ENCODE data around the gene CES2.
A peak's percentile ranks its signal among the peaks of the same experiment; 100 is the strongest.
"Not testable (repeated sequence)": the region's sequence is repeated elsewhere in the genome, so short reads cannot be mapped to it uniquely, and the experiment has no call there.

The CES2 gene

DNA sequence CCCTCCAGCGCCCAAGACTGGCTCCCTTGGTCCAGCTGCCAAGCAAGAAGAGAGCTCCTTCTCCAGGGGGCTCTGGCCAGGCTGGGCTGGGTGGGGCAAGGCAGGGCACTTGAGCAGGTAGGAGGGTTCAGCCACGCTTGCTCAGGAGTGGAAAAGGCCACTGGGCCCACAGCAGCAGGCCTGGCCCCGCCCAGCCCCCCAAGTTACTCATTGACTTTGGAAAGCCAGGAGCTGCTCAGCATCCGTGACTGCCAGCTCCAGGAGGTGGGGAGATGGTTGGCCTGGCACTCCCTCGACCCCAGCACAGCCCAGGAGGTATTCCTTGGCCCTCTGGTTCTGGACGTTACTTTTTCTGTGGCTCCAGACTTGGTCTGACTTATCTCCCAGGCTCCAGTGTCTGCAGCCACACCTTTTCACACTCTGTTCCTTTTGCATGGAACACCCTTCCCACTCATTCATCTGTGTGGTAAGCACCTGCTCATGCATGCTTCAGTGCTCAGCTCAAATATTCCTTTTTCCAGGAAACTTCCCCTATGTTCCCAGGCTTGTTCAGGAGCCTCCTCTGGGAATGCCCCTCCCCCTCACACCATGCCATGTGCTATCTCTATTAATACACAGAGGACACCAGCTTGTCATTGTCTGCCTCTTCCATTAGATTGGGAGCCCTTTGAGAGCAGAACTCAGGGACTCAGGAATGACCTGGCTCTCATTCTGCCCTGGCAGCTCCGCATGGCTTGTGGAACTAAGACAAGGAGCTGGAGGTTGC lies 16.3 kb upstream of the CES2 start, which contains the start of gene CDH16:
Gene CDH16, minus strand, starts transcription at position 83 of the 766 bp plus-strand sequence. CDS start 820 bp downstream, outside the sequence.
- no peak for DNase-seq

DNA sequence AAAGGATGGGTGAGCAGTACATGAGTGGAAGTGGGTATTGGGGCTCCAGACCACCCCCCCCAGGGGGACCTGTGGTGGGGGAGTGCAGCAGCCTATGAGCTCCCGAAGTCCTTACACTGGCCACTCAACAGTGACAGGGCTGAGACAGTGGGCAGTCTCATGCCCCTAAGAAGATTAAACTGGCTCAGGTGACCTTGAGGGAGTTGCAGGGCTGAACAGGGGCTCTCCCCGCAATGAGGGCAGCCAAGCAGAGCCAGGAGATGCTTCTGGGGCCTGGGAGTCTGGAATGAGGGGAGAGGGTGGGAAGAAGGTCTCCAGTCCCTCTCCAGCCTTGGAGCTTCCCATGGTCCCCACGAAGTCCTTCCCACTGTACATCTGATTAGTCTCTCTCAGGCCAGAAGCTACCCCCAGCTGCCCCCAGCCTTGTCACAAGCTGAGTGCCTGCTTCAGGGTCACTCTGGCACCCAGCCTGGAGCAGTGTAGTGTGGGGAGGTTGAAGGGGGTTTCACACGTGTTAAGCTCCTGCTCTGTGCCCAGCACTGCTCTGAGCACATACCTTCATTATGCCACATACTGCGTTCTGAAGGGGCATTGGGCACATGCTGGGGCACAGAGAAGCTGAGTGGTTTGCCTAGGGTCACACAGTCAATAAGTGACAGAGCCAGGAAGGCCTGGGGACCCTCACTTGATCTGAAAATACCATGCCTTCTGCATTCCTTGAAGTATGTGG lies 15.6 kb upstream of the CES2 start:
- no peak for DNase-seq

DNA sequence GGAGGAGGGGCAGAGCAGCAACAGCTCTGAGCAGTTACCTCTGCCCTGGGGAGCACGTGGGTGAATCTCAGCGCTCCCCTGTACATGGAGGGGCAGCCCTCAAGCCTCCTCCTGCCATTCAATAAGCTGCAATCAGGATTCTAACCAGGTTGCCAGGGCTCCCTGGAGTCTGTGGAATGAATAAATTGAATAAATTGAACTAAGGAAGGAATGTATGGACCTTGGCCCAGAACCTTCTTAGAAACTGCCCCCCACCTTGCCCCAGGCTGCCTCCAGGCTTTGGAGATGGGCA lies 15.1 kb upstream of the CES2 start:
- DNase-seq, result no peak

DNA sequence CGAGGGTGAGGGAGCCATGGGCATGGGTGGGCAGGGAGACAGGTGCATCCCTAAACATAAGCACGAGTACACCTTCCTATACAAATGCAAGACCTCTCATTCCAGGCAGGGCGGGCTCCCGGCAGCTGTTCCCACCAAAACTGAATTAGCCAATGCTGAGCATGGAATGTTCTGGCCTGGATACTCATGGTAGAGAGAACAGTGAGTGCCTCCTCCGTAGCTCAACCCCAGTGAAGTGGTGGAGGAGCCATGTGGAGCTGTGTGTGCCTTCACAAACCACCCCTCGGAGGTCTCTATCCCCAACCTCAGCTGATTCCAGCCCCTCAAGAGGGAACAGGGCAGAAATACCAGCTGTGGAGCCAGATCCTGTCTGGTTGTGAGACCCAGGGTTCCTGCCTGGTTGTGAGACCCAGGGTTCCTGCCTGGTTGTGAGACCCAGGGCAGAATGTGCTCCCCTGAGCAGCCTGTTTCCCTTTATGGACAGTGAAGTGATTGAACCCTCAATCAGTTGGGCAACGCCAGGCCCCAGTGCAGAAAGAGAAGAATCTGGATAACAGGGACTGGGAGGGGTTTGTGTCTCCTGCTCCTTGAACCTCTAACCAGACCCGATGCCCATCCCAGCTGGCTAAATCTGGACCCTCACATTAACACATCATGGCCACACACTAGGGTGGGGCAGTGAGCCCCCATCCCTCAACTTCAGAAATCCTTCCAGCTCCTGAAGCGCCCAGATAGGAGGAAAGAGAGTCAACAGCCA lies 14.2 kb upstream of the CES2 start:
- DNase-seq, result no peak

DNA sequence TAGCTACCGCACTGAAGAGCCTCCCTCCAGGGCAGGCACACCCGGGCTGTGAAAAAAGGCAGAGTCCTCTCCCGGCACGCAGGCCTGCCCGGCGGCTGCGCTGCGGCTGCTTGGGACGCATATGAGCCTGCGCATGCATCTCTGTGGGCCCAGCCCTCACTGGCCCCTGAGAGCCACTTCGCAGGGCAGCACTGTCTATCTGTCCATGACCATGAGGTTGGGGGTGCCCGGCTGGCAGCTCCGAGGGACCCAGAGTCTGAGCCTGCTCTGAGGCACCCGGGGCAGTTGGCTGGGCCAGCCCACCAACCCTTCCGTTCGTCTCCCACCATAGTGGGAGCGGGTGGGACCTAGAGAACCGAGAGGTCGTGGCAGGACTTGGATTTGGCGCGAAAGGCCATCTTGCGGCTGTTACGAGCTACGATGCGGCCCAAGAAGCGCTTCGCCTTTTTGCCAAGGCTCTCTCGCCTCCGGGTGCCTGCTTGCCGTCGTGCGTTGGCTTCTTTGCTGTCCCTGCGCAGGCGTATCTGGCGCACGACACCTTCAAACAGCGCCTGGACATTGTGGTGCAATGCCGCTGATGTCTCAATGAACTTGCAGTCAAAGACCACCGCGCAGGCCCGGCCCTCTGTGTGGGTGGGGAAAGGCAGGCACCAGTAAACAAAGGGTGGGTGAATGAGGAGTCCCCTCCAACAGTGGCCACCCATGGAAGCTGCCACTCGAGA lies 13.4 kb upstream of the CES2 start:
- no peak for DNase-seq

DNA sequence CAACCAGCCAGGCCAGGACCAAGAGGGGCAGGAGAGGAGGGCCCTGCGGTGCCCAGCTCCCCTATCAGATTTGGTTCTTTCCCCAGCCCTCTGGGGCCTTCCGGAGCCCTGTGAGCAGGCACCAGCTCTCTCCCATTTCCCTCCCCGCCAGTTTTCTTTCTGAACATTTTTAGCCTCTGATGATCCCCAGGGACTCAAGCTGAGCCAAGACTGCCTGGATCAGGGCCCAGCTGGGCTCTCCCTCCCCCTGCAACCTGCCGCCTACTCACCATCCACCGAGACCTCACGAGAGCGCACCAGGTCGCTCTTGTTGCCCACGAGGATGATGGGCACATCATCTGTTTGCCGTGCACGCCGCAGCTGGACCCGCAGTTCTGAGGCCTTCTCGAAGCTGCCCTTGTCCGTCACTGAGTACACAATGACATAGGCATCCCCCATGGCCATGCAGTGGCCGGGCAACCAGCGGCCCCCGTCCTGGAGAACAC lies 12.0 kb upstream of the CES2 start:
- no peak for DNase-seq

DNA sequence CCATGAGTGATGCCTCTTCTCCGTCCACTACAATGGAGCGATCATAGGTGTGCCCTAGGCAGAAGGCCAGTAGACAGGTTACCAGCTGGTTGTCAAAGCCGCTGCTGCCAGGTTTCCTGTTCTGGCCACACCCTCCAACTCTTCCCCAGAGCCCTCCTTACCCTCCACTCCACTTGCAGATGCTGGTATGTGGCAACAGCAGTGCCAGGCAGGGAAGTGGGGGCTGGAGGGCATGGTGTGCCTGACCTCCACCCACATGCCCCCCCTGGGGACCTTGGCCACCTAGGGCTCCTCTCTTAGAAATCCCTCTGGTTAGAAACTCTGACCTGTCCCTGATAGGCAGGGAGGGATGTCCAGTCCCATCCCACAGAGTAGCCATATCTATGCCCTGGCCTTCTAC lies 11.4 kb upstream of the CES2 start:
- no peak for DNase-seq

DNA sequence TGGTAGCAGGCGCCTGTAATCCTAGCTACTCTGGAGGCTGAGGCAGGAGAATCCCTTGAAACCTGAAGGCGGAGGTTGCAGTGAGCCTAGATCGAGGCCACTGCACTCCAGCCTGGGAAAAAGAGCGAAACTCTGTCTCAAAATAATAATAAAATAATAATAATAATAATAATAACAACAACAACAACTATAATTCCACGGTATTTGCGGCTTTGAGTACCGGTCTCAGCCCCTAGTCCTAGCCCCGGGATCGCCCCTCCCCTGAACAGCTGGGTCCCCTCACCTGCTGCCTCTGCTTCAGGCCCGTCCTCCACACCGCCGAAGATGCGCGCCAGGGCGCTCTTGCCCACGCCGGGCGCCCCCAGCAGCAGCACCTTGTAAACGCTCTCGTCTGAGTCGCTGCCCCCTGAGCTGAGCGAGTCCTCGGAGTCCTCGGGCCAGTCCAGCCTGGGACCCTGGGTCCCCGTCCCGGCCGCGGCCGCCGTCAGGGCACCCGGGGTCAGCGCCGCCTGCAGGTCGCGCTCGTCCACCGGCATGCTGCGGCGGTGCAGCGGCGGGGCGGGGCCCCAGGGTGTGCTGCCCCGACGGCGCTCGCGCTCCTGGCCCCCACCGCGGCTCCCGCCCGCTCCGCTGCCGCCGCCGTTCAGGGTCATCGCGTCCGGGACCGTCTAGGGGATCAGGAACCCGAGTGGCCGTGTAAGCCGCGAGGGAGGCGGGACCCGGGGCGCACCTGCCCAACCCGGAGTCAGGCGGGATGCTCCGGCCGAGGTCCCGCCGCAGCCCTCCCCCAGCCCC lies 10.6 kb upstream of the CES2 start:
- DNase-seq, result peak; percentile 36

DNA sequence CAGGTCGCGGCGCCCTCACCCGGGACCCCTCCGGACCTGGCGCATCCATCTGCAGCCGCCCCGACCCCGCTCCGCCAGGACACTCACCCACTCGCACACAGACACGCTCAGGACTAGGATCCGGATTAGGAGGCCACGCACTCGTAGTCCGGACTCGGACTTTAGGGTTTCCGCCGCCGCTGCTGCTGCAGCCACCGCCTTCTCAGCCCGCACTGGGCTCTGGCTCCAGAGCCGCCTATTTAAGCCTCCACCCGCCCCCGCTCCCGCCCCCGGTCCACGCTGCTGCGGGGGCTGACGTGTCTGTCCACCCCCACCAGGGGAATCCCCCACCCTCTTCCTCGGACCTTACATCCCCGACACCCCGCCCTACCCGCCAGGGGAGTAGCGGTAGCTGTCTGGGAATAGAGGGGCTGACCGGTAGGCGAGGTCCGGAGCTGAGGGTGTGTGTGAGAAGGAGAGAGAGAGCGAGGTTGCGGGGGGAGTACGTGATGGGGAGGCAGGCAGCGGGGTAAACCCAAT lies 9.9 kb upstream of the CES2 start, which contains the start of gene RRAD:
Gene RRAD, minus strand, starts transcription at position 214 of the 519 bp plus-strand sequence. CDS start 356 bp downstream, outside the sequence.
- DNase-seq, result no peak

DNA sequence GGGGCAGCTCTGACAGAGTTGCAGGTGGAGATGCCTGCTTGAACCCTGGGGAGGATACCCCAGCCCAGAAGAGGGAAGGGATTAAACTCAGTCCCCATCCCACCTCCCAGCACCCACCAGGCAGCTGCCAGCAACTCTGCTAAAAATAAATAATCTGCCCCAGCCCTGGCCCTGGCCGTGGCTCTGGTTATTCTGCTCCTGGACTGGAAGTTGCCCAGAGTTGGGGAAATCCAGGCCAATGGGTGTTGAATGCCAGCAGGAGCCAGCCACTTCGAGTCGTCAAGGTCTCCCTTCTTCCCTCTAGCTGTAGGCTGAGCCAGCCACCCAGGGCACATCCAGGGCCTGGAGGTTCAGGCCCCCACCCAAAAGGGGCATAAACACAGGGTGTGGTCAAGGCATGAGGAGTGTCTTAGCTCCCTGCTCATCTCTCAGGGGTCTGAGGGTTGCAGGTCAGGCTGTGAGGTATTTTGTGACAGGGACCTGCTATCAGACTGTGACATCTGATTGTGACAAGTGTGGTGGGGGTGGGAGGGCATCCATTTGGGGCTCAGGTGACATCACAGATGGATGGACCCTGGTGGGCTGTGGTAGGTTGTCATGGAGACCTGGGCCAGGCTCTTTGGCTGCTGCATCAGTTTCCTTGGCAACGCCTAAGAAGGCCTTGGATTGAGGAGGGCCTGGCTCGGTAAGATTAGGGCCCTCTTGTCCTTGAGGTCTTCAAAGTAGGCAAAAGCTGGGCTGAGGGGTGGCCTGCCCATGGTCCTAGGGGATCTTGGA lies 9.0 kb upstream of the CES2 start:
- DNase-seq, result no peak

DNA sequence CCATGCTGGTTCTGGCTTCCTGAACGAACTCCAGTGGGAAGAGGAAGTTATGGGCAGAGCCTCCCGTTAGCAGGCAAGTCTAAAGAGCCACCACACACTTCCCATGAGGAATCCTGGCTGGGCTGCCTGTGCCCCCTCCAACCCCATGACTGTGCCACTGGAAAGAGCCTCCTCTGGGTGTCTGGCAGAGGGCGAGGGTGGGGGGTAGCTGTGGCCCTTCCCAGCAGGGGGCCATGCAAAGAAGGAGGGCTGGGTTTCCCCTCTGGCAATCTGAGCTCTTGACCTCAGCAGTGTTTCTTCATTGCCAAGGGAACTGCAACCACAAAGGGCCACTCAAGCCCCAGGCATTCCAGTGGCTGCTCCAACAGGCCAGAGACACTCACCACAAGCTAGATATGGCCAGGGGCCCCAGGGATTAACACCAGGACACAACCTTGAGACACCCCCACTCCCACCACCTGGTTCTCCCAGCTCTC lies 8.3 kb upstream of the CES2 start:
- no peak for DNase-seq

DNA sequence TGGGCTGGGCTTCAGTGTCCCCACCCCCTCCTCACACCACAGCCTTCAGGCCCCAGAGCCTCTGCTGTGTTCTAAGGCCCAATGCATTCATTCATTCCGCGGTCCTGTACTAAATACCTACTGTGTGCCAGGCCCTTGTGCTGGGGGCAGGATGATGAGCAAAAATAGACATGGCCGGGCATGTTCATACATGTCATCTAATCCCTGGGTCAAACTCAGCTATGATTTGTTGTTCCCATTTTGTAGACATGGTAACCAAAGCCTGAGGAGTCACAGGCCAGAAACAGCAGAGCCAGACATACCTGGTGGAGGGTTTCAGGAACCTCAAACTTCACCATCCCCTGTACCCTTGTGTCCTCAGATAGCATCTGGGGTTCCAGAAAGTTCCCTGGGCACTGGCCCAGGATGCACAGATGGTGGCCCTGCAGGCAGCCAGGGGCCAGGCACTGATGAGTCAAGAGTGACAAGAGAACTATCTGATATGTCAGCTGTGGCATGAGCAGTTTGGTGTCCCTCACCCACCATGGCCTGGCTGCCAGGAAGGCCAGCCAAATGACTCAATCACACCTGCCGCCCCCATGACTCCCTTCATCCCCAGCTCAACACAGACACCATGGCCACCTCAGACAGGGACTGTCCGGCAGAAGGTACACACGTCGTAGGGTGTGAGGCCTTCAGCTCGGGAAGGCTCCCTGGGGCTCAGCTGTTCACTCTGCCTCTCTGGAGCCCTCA lies 7.2 kb upstream of the CES2 start:
- DNase-seq, result no peak

DNA sequence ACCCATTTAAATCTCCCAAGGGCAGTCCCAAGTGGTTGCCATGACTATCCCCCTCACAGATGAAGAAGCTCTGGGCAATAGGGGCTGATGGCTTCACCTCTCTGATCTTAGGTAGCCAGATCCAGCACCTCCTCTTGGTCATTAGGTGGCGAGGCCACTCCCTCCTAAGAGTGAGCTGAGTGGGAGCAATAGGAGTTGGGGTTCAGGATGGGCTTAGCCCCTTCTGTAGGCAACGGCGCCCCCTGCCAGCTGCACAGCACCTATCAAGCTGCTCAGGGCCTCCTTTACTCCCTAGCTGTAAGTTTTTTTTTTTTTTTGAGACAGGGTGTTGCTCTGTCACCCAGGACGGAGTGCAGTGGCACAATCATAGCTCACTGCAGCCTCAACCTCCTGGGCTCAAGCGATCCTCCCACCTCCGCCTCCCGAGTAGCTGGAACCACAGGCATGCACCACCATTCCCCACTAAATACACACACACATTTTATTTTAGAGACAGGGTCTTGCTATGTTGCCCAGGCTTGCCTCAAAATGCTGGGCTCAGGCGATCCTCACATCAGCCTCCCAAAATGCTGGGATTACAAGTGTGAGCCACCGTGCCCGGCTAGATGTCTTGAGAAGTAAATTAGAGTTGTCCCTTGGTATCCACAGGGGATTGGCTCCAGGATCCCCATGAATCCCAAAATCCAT lies 6.5 kb upstream of the CES2 start:
- DNase-seq, result no peak

DNA sequence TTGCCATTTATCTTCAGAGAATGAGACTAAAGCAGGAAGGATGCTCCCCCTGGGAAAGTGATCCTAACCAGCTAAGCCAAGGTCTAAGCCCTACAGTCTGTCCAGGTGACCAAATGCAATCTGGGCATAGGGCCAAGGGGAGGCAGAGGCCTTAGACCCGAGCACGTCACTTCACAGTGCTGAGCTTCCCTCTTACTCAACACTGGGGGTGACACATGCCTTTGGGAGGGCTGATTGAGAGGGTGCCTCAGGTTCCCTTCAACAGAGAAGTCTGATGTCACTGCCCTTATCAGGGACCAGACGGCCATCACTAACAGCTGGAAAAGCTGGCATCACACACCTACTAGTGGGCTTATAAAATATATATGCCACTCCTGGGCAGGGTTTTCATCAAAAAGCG lies 5.1 kb upstream of the CES2 start:
- DNase-seq, result no peak

DNA sequence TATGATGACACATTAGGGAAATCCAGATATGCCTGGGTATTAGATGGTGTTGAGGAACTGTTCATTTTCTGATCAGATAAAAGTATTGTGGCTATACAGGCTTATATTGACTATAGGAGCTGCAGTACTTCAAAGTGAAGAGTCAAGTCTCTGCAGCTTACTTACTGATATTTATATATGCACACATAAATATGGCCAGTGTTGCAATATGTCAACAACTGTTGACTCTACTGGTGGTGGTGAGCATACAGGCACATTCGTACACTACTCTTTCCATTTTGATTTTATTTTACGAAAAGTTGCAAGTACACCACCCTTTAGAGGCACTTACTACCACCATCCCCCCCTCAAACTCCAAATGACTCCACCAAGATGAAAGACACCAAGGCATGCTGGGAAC lies 3.7 kb upstream of the CES2 start:
- DNase-seq, result no peak

DNA sequence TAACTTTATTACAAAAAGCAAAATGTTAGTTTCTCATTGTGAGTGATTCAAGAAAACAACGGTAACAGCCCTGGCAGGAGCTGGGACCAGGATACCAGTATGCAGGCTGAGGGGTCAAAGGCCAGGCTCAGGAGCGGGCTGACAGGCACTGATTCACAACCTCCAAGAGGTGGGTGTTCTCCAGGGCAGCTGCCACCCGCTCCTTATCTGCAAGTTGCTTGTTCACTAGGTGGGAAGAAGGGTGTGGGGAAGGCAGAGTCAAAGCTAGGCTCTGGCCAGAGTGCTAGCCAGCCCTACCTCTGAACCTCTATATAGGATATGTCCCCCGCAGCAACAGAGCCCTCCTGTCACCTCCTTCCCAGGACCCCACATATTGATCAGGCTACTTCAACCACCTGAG lies 3.2 kb upstream of the CES2 start:
- DNase-seq, result no peak

DNA sequence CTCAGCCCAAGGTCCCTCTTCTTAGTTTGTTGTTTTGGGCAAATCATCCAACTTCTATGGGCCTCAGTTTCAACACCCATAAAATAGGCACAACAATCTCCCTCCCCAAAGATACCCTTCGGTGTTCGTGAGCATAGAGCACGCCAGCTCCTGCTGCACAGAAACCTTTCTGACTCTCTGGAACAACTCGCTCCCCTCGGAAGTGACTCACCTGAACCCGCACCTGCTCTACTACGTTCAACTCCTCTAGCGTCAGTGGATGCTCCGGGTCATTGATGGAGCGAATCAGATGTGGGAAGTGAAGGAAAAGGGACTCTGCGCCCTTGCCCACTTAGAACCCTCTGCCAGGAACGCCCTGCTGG lies 1.6 kb upstream of the CES2 start:
- peak; percentile 52 for DNase-seq

DNA sequence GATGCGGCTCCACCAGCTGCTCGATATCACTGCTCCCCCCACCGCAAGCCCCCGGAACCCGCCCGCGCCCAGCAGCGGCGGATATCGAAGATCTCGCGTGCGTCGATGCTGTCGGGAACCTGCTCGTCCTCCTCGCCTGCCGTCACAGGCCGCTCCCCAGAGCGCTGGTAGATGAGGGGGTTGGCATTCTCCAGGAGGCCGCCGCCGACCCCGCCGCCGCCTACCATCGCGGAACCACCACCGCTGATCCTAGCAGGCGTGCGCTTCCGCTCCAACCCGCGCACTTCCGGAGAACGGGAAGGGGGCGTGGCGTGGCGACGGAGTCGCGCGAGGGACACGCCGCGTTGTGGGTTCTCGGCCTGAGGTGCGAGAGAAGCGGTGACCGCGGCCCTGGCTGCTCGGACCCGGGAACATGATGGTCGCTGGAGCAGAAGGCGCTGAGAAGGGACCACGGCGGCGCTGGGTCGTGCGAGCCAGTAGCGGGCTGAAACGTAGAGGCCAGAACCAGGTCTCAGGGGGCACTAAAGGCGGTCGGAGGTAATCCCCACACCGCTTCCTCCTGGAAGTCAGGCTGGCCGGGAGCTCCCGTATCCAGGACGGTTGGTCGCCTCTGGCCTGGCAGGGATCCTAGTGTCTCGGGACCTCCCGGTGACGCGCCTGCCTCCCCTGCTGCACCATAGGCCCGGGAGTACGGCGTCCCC lies 1.0 kb upstream of the CES2 start, which contains the start of gene CIAO2B:
Gene CIAO2B, minus strand, starts transcription at position 265 of the 701 bp plus-strand sequence. Its CDS starts 38 bp downstream, at position 227.
- peak; percentile 89 for DNase-seq

DNA sequence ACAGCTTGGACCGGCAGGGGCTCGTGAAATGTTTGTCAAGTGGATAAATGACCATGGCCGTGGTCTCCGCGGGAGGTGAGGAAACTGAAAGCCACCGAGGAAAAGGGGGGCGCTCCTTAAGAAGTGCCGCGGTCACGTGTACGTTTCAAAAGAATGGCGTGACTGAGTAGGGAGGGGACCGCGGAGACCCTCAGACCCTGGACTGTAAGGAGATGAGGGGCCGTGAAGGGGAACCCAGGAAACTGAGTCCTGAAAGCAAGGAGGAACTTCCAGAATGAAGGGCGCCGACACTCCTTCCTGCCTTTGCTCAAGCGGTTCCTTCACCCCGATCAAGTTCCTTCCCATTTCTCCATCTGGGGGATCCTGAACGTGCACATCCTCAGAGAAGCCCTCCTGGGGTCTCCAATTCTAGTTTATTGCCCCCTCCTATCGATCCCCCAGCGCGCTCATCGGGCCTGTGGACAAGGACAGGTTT lies 440 bp upstream of the CES2 start:
- DNase-seq, result not testable (repeated sequence)

Measured in stimulated activated CD4-positive, alpha-beta T cell treated with anti-CD3 and anti-CD28 coated beads, Interleukin-12 subunit alpha, Interleukin-12 subunit beta, amount 100 ng/mL, for 4 hours (primary cell).